NCI-H2227 (cell line): Measurements from ENCODE around the gene SNX20.

Experiments
- DNase-seq: peaks from one replicate; lab custom pipeline; 2025; ENCODE audit not compliant: unreplicated experiment; lab: John Stamatoyannopoulos, UW

The SNX20 gene

GRCh38 chr16:50680556-50680893 is 587 bp downstream of the SNX20 start:
- no peak for DNase-seq

GRCh38 chr16:50679676-50680555 is 1.2 kb downstream of the SNX20 start:
- DNase-seq = no peak

GRCh38 chr16:50679266-50679665 is 1.8 kb downstream of the SNX20 start:
- no peak for DNase-seq

- DNase-seq = no peak
These were observed 2.6 kb downstream of the SNX20 start for GRCh38 chr16:50678531-50678930.

- DNase-seq = no peak
These were observed 3.8 kb downstream of the SNX20 start for GRCh38 chr16:50677351-50677750.

GRCh38 chr16:50676684-50677225 is 4.4 kb downstream of the SNX20 start:
- DNase-seq = no peak

GRCh38 chr16:50675686-50676610 is 5.2 kb downstream of the SNX20 start:
- DNase-seq = no peak

- DNase-seq = no peak
These were observed 6.3 kb downstream of the SNX20 start for GRCh38 chr16:50674831-50675230.

GRCh38 chr16:50673496-50674275 is 7.4 kb downstream of the SNX20 start:
- no peak for DNase-seq

GRCh38 chr16:50671644-50672260 is 9.4 kb downstream of the SNX20 start:
- DNase-seq = peak; percentile 24

GRCh38 chr16:50670476-50670875 is 10.6 kb downstream of the SNX20 start:
- no peak for DNase-seq

- no peak for DNase-seq
These were observed 11.4 kb downstream of the SNX20 start for GRCh38 chr16:50669741-50670140.

GRCh38 chr16:50668368-50669008 is 12.6 kb downstream of the SNX20 start:
- no peak for DNase-seq

- DNase-seq = no peak
These were observed 13.4 kb downstream of the SNX20 start for GRCh38 chr16:50667497-50668367.

- DNase-seq = no peak
These were observed 14.2 kb downstream of the SNX20 start for GRCh38 chr16:50666658-50667496.

- DNase-seq = peak; percentile 75
These were observed 15.8 kb downstream of the SNX20 start for GRCh38 chr16:50665128-50665878.

GRCh38 chr16:50664270-50664669 is 16.8 kb downstream of the SNX20 start:
- no peak for DNase-seq
